GM12892 (cell line): ENCODE measurements around the gene CPLANE1.

Experiments used
- POLR2A ChIP-seq: IDR thresholded peaks from 2 replicates; pipeline ENCODE4 v1.6.1; 2011; ENCODE audit warnings: low read depth, low read length, control low read depth
- POLR2AphosphoS5 ChIP-seq: IDR thresholded peaks from 2 replicates; pipeline ENCODE4 v1.6.1; 2011; ENCODE audit warnings: low read depth, low read length, control low read depth
- TAF1 ChIP-seq: IDR thresholded peaks from 2 replicates; pipeline ENCODE4 v1.6.1; 2011; ENCODE audit warnings: low read depth, mild to moderate bottlenecking, control low read depth, low read length, borderline replicate concordance

GRCh38 chr5:37056762-37057161 is 192.4 kb downstream of the CPLANE1 start:
- TF ChIP-seq POLR2AphosphoS5 (no peak), POLR2A (no peak), TAF1 (no peak)
